K562 (cell line): ENCODE measurements around the gene HUS1. TPM values are rescaled to one million over a fixed set of nuclear protein-coding genes. Genes with fewer than 3 reads are reported as not detected.

Experiments
- CTBP1 ChIP-seq: fragments of 450-650 bp; IDR thresholded peaks from 2 replicates; pipeline ENCODE4 v1.6.1; 2016; ENCODE audit warnings: borderline replicate concordance
- ELF1 ChIP-seq: fragments of 200-800 bp; sonication (Bioruptor generic); IDR thresholded peaks from 2 replicates; pipeline ENCODE4 v1.6.1; 2016; ENCODE audit warnings: missing genetic modification characterization, missing compliant biosample characterization
- HLTF ChIP-seq: fragments of 450-650 bp; IDR thresholded peaks from 2 replicates; pipeline ENCODE4 v1.6.1; 2016
- MEF2D ChIP-seq: conservative IDR thresholded peaks from 2 replicates; pipeline ENCODE4 v1.6.1; 2016; ENCODE audit warnings: low read depth, missing genetic modification characterization, missing compliant biosample characterization
- NCOA6 ChIP-seq: fragments of 450-650 bp; IDR thresholded peaks from 2 replicates; pipeline ENCODE4 v1.6.1; 2017; ENCODE audit warnings: mild to moderate bottlenecking
- NR4A1 ChIP-seq, 2 experiments: fragments of 250-450 bp in 1 of 2; fragments of 450-650 bp in 1 of 2; sonication (Bioruptor Pico) in 1 of 2; IDR thresholded peaks; 2 replicates each; pipeline versions ENCODE4 v1.4.0 to v1.6.1; 2016 to 2020; ENCODE audit warnings: mild to moderate bottlenecking in 2 of 2, missing compliant biosample characterization in 1 of 2, missing genetic modification characterization in 1 of 2, moderate library complexity in 1 of 2
- PCBP1 ChIP-seq: fragments of 200-400 bp; formaldehyde crosslinking; IDR thresholded peaks from 2 replicates; pipeline ENCODE4 v1.6.1; 2018; ENCODE audit warnings: mild to moderate bottlenecking, low read depth, low read length; ENCODE audit not compliant: poor library complexity, severe bottlenecking
- POLR2B ChIP-seq: fragments of 450-650 bp; IDR thresholded peaks from 2 replicates; pipeline ENCODE4 v1.6.1; 2018; ENCODE audit warnings: low read depth; ENCODE audit not compliant: partially characterized antibody
- SIN3A ChIP-seq, 2 experiments: fragments of 150-350 bp in 1 of 2; IDR thresholded peaks; 2 replicates each; pipeline ENCODE4 v1.6.1; 2011 to 2016; ENCODE audit warnings: borderline replicate concordance in 2 of 2, low read depth in 2 of 2, low read length in 2 of 2, mild to moderate bottlenecking in 2 of 2, moderate library complexity in 2 of 2; ENCODE audit not compliant: control insufficient read depth in 1 of 2
- XRCC3 ChIP-seq: fragments of 450-650 bp; IDR thresholded peaks from 2 replicates; pipeline ENCODE4 v1.6.1; 2017; ENCODE audit warnings: mild to moderate bottlenecking, moderate library complexity
- polyA plus RNA-seq, 8 experiments: library from polyadenylated mRNA; depleted of rRNA in 4 of 8; stranded (reverse) in 5 of 8; unstranded in 3 of 8; fragments of >200 nt; fragmentation: Nextera tagmentation in 2 of 8; fragmentation: Illumina TruSeq in 1 of 8; extraction: Ambion mirVana in 2 of 8; extraction: Trizol in 1 of 8; gene quantifications; 2 replicates each; pipeline versions ENCODE4 v1.2.1 to v1.2.3, GENCODE V29; 2011 to 2014; ENCODE audit warnings: inconsistent platforms in 1 of 8, missing spikeins in 1 of 8
- total RNA-seq, 7 experiments: library from RNA; depleted of rRNA in 6 of 7; stranded (reverse); fragments of >200 nt in 6 of 7; fragmentation: Illumina TruSeq in 2 of 7; extraction: Trizol in 2 of 7; gene quantifications; 2 replicates each; pipeline versions ENCODE4 v1.2.1 to v1.2.3, GENCODE V29; 2011 to 2021; ENCODE audit warnings: low replicate concordance in 1 of 7
- TF ChIP-seq, protein P1 (sequence below): IDR thresholded peaks from 3 replicates; pipeline ENCODE4 v1.6.1; 2011; ENCODE audit warnings: borderline replicate concordance, mild to moderate bottlenecking, moderate library complexity; ENCODE audit not compliant: insufficient read length; ENCODE audit errors: extremely low read depth
- TF ChIP-seq, protein P2 (sequence below): fragments of 450-650 bp; formaldehyde crosslinking; IDR thresholded peaks from 2 replicates; pipeline ENCODE4 v1.4.0; 2022; ENCODE audit warnings: missing genetic modification characterization
- TF ChIP-seq, protein P3 (sequence below): sonication (generic); formaldehyde crosslinking; IDR thresholded peaks from 2 replicates; pipeline ENCODE4 v1.8.1; 2023; ENCODE audit warnings: mild to moderate bottlenecking, missing genetic modification reagents
- TF ChIP-seq, protein P4 (sequence below): fragments of 450-650 bp; IDR thresholded peaks from 2 replicates; pipeline ENCODE4 v1.6.1; 2016; ENCODE audit warnings: antibody characterized with exemption
- TF ChIP-seq, protein P5 (sequence below), 2 experiments: fragments of 200-800 bp in 1 of 2; sonication (Bioruptor generic) in 1 of 2; sonication (generic) in 1 of 2; formaldehyde crosslinking in 1 of 2; IDR thresholded peaks in 1 of 2; conservative IDR thresholded peaks in 1 of 2; 2 replicates each; pipeline versions ENCODE4 v1.5.0 to v1.6.1; 2016 to 2020; ENCODE audit warnings: missing compliant biosample characterization in 1 of 2, missing genetic modification characterization in 1 of 2, missing genetic modification reagents in 1 of 2

The HUS1 gene
- total and polyA plus RNA-seq, 9 of the 15 experiments (the other 6 are each of a cell fraction or from before 2014, with no cell fraction given): 11.5 to 27.0 (median 16.5) TPM

DNA sequence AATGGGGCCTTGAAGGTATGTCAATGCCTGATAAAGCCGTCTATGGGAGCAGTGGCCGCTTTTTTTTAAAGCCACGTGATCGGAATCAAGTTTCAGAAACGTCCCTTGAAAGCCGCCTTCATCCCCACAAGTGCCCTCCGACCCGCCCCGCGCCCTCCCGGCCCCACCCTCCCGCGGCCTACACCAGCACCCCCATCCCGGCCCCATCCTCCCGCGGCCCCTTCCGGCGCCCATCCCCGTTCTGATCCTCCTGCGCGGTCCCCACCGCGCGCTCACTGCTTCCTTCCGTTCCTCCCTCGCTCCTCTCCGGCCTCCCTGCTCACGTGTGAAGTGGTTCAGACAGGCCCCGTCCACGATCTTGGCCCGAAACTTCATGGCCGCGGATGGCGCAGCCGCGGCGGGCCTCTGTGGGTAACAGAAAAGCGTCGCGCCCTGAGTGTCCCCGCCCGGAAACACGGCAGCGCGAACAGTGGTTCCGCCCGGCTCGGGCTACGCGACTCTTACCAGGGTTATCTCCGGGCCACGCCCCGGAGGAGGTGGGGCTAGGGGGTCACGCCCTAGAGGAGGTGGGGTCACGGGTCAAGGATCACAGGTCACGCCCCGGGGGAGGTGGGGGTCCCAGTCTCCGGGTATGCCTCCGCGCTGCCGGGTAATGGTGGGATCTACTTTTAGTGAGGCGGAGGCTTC, at the start of gene HUS1 (continued):
- TF ChIP-seq, protein P1, sequence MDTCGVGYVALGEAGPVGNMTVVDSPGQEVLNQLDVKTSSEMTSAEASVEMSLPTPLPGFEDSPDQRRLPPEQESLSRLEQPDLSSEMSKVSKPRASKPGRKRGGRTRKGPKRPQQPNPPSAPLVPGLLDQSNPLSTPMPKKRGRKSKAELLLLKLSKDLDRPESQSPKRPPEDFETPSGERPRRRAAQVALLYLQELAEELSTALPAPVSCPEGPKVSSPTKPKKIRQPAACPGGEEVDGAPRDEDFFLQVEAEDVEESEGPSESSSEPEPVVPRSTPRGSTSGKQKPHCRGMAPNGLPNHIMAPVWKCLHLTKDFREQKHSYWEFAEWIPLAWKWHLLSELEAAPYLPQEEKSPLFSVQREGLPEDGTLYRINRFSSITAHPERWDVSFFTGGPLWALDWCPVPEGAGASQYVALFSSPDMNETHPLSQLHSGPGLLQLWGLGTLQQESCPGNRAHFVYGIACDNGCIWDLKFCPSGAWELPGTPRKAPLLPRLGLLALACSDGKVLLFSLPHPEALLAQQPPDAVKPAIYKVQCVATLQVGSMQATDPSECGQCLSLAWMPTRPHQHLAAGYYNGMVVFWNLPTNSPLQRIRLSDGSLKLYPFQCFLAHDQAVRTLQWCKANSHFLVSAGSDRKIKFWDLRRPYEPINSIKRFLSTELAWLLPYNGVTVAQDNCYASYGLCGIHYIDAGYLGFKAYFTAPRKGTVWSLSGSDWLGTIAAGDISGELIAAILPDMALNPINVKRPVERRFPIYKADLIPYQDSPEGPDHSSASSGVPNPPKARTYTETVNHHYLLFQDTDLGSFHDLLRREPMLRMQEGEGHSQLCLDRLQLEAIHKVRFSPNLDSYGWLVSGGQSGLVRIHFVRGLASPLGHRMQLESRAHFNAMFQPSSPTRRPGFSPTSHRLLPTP: no peak
- TF ChIP-seq, protein P2, sequence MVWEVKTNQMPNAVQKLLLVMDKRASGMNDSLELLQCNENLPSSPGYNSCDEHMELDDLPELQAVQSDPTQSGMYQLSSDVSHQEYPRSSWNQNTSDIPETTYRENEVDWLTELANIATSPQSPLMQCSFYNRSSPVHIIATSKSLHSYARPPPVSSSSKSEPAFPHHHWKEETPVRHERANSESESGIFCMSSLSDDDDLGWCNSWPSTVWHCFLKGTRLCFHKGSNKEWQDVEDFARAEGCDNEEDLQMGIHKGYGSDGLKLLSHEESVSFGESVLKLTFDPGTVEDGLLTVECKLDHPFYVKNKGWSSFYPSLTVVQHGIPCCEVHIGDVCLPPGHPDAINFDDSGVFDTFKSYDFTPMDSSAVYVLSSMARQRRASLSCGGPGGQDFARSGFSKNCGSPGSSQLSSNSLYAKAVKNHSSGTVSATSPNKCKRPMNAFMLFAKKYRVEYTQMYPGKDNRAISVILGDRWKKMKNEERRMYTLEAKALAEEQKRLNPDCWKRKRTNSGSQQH: 0 out of 2 replicates have a peak, but pooled peaks have one; percentile 54
- TF ChIP-seq NR4A1 (CRISPR knock-in tag; IDR thresholded peaks at IDR 0.05) (peak; percentile 44; the same call in 1 of the 2 replicates), NR4A1 (tag; IDR thresholded peaks at IDR 0.05) (peak; percentile 64; the same call in 1 of the 2 replicates), CTBP1 (peak; percentile 84; the same call in 1 of the 2 replicates), POLR2B (peak; percentile 91), SIN3A (IDR thresholded peaks at IDR 0.05; ENCODE audit: borderline replicate concordance in 2 of 2, control insufficient read depth in 1 of 2, low read depth in 2 of 2, low read length in 2 of 2) (peak; percentile 42 to 65; a peak in 2 of 4 replicates), MEF2D (tag) (peak; percentile 67), NCOA6 (no peak), HLTF (peak; percentile 83), XRCC3 (no peak), PCBP1 (peak; percentile 87), ELF1 (peak; percentile 75)
- TF ChIP-seq, protein P3, sequence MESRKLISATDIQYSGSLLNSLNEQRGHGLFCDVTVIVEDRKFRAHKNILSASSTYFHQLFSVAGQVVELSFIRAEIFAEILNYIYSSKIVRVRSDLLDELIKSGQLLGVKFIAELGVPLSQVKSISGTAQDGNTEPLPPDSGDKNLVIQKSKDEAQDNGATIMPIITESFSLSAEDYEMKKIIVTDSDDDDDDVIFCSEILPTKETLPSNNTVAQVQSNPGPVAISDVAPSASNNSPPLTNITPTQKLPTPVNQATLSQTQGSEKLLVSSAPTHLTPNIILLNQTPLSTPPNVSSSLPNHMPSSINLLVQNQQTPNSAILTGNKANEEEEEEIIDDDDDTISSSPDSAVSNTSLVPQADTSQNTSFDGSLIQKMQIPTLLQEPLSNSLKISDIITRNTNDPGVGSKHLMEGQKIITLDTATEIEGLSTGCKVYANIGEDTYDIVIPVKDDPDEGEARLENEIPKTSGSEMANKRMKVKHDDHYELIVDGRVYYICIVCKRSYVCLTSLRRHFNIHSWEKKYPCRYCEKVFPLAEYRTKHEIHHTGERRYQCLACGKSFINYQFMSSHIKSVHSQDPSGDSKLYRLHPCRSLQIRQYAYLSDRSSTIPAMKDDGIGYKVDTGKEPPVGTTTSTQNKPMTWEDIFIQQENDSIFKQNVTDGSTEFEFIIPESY (CRISPR knock-in tag): peak; percentile 58
- TF ChIP-seq, protein P4, sequence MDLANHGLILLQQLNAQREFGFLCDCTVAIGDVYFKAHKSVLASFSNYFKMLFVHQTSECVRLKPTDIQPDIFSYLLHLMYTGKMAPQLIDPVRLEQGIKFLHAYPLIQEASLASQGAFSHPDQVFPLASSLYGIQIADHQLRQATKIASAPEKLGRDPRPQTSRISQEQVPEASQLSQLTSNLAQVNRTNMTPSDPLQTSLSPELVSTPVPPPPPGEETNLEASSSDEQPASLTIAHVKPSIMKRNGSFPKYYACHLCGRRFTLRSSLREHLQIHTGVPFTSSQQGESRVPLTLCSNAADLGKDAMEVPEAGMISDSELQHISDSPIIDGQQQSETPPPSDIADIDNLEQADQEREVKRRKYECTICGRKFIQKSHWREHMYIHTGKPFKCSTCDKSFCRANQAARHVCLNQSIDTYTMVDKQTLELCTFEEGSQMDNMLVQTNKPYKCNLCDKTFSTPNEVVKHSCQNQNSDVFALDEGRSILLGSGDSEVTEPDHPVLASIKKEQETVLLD: peak; percentile 45; the same call in 1 of the 2 replicates
- TF ChIP-seq, protein P5, sequence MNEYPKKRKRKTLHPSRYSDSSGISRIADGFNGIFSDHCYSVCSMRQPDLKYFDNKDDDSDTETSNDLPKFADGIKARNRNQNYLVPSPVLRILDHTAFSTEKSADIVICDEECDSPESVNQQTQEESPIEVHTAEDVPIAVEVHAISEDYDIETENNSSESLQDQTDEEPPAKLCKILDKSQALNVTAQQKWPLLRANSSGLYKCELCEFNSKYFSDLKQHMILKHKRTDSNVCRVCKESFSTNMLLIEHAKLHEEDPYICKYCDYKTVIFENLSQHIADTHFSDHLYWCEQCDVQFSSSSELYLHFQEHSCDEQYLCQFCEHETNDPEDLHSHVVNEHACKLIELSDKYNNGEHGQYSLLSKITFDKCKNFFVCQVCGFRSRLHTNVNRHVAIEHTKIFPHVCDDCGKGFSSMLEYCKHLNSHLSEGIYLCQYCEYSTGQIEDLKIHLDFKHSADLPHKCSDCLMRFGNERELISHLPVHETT (CRISPR knock-in tag; conservative IDR thresholded peaks at IDR 0.05 in 1 of 2, IDR thresholded peaks at IDR 0.05 in 1 of 2): peak in 1 of 2 experiments; percentile 92; a peak in 2 of 4 replicates
